GM19395 (cell line): ENCODE measurements around the gene PLD6.
"Not testable (repeated sequence)": the region's sequence is repeated elsewhere in the genome, so short reads cannot be mapped to it uniquely, and the experiment has no call there.

Source experiments
- ATAC-seq: cut with Tn5 transposase; IDR thresholded peaks from one replicate; pipeline ENCODE4 v1.9.1; 2021; ENCODE audit warnings: mild to moderate bottlenecking, moderate library complexity; ENCODE audit not compliant: unreplicated experiment

The PLD6 gene

DNA sequence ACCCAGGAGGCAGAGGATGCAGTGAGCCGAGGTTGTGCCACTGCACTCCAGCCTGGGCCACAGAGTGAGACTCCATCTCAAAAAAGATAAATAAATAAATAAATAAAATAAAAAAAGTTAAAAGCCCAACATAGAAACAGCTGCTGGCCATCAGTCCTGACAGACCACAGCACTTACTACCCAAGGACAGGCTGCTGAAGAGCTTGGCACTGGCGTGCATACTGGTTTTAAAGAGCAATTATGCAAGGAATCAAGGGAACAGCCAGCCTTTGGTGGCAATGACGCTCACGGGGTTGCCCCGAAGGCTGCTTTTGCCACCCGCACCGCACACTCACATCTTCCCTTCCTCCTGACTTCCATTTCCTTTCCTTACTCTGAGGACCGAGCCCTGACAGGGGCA lies 4.2 kb downstream of the PLD6 start:
- ATAC-seq: no peak

DNA sequence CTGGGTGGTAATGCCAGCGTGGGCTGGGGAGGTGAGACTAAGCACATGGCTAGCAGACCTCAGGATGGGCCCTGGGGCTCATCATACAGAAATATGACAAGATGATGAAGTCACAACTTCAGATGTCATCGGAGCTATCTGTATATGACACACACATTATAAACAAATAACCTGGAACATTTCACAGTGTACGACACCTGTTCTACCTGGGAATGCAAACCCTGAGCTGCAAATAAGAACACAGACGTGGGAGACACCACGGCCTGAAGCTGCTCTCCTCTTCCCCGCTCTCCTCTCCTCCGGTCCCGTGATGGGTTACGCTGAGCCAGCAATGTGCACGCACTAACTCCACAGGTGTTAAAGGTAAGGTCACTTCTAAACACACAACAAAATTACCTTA lies 4.9 kb downstream of the PLD6 start:
- no peak for ATAC-seq

DNA sequence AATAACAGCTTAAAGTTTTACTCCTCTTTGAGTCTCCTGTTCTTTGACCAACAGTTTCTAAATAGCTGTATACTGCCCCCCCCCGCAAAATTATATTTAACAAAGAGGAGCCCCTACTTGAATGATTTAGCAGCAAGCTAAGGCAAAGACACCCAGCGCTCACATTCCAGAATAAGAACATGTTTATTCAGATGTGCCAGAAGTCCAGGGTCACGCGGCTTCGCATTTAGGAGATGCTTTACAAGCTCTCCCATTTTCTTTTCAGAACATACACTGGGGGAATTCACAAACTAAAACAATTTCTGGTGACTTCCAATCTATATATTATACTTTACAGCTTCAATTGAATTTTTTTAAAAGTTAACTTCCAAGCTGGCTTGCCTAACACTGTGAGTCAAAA lies 5.3 kb downstream of the PLD6 start:
- ATAC-seq: no peak

DNA sequence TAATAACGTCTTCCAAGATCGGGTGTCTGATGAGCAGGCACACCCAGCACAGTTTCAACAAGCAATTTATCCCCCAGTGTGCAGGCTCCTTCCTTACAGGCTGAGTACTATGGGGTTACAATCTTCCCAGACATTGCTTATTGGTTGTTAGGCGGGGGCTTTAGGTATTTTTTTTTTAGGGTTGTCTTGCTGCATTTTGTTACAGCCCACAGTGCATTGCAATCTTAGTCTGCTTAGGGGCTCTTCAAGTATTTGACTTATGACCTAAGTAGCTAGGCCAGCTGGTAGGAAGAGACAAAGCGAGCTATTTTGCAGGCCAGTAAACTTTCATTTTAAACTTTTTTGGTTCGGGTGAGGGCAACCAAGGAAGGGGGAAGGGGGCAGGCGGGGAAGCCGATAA lies 5.8 kb downstream of the PLD6 start:
- no peak for ATAC-seq

DNA sequence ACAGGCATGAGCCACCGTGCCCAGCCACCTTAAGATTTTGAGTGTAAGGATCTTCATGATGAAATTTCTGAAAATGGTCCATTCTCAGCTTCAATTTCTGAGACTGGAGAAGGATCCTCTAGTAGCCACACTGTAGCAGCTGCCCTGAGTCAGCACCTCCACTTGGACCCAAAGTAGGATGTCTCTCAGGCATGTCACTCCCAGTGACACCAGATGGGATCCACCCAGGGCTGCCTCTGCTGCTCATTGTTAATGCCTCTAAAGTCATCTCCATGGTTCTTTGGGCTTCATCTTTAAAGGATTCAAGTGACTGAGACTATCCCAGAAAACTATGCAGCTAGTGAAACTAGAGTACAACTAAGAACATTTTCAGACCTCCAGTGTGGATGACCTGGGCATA lies 7.9 kb downstream of the PLD6 start:
- no peak for ATAC-seq

DNA sequence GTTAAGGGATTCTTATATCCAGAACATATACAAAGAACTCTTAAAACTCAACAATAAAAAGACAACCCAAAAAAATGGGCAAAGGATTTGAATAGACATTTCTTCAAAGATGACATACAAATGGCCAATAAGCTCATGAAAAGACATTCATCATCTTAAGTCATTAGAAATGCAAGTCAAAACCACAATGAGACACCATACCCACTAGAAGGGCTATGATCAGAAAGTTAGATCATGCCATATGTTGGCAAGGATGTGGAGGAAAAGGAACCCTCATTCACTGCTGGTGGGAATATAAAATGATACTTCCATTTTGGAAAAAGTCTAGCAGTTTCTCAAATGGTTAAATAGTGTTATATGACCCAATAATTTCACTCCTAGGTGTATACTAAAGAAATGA lies 9.4 kb downstream of the PLD6 start:
- ATAC-seq: no peak

DNA sequence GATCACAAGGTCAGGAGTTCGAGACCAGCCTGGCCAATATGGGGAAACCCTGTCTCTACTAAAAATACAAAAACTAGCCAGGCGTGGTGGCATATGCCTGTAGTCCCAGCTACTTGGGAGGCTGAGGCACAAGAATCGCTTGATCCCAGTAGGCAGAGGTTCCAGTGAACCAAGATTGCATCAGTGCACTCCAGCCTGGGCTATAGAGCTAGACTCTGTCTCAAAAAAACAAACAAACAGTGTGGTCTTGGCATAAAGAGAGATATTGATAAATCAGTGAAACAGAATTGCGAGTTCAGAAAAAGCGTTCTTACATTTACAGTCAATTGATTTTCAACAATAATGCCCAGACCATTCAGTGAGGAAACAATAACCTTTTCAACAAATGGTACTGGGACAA lies 10.7 kb downstream of the PLD6 start:
- ATAC-seq: not testable (repeated sequence)

DNA sequence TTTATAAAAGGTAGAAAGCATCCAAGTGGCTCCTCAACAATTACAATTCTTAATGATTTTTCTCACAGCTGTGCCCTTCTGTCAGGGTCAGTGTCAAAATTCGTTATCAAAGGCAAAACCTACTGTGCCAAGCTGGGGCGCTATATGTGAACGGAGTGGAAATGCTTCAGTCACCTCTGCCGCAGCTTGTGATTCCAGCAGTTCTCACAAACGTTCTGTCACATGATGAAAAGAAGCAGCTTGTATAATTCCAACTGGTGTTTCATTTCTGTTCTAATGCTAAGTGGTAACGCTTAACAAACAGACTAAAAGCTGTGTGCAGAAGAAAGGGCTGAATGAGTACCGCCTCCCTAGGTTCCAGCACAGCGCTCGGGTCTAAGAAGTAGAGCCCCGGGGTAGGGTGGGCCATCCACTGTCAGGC lies 14.2 kb downstream of the PLD6 start:
- ATAC-seq: no peak

DNA sequence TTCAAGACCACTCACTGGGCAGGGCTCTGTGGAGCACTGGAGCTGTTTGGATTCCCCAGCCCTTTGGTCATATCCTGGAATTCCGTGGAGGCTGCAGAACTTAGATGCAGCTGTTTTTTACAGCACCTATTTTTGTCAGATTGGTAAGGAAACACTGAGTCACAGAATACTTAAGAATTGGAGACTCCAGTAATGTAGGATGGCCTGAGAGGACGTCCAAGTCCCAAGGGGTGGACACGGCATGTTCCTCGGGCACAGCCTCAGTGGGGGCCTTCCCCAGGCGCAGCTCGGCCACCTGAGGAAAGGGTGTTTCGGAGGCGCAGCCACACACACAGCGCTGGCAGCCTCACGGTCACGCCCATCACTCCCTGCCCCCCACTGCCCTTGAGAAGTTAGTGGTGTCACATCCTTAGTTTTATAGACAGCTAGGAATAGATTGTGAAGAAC lies 14.8 kb downstream of the PLD6 start:
- no peak for ATAC-seq

DNA sequence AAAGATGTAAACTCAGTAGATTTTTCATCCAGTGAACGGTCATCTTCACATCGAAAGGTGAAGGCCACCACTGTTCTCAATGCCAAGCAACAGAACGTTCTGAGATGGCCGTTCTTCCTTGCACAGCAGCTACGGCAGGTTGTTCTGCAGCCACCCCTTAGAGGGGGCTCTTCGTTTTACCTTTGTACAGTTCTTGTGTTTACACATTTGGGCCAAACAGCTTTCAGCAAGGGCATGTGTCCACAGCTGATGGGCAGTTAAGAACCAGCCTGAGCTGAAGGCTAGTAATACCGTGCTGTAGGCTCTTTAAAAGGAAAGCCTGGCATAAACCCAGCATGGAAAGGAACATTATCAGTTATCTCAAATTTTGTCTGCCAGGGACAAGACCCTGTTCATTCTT lies 15.9 kb downstream of the PLD6 start:
- ATAC-seq: no peak

DNA sequence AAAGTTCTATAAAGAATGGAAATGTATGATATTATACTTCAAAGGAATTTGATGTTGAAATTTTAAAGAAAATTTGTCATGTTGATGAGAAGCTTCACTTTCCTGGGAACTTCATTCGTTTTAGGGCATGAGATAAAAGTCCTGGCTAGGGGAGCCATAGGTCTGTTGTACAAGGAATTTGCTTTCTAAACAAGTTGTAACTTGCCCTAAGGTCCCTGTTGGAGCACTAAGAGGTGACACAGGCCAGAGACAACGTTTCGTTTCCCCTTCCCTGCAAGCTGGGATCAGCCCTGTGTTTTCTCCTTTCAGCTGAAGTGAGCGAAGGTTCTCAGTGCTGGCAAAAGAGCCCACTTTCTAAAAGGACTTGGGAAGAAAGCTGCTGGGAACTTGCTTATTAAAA lies 16.6 kb downstream of the PLD6 start:
- no peak for ATAC-seq

DNA sequence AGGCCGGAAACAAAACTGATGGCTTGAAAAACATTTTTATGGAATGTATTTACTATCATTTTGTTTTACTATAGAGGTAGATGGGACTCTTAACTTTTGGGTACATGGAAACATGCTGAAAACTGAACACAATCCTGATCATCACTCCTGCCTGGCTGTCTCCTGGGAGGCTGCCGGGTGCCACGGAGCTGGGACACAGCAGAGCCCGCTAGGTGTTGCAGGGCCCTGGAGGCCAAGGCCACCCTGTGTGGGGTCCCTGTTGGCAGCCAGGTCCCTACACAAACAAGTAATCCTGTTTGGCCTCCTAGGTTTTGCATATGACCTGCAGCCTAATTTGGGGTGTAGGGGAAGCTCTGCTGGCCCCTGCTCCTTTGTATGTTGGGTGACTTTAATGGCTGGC lies 17.5 kb downstream of the PLD6 start:
- ATAC-seq: no peak

DNA sequence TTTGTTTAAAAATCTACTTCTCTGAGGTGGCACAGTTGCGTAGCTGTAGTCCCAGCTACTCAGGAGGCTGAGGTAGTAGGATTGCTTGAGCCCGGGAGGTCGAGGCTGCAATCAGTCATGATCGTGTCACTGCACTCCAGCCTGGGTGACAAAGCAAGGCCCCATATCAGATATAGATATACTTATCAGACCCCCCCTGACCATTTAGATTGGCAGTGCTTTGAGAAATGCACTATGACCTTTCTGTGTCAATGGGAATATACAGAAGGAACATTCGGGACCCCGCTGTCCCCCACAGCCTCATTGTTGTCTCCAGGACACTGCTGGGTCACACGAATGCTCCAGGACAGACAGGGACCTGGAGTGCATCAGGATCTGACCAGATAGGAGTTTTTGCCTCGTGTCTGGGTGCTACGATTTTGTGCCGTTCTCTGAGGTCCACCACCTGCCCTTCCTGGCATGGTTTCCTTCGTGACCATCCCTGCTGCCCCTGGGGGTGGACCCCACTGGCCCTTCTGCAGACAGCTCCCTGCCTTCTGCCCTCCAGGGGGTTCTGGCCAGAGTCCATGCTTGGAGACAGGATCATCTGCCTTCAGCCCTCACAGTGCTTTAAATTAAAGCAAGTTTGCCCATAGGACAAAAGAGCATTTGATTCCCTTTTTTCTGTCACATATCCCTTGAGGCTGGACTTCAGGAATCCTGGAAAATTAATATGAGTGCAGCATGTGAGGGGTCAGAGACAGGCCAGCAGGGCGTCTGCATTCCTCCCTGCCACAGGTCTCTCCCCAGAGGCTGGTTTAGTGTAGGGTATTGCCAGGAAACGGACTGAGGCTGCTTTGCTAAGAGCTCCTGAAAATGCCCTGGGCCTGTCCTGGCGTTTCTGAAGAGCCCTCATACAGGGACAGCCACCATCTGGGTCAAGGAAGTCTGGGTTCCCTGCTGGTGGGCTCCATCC lies 19.3 kb downstream of the PLD6 start:
- ATAC-seq: no peak

DNA sequence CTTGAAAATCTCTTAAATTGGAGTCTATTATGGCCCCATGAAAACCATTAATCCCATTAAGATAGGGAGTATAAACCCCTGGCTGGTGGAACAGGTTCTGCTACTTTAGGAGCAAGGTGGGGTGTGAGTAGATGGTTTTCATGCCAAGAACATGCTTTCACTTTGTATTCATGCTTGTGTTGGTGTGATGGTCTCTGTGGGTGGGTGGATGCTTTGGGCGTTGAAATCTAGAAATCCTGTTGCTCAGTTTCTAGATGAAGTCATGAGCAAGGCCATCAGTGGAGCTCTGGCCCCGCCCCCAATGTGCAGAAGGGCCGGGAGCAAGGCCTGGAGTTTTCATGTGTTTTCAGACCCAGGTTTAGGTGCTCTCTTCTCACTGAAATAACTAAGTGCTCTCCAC lies 20.1 kb downstream of the PLD6 start:
- no peak for ATAC-seq

DNA sequence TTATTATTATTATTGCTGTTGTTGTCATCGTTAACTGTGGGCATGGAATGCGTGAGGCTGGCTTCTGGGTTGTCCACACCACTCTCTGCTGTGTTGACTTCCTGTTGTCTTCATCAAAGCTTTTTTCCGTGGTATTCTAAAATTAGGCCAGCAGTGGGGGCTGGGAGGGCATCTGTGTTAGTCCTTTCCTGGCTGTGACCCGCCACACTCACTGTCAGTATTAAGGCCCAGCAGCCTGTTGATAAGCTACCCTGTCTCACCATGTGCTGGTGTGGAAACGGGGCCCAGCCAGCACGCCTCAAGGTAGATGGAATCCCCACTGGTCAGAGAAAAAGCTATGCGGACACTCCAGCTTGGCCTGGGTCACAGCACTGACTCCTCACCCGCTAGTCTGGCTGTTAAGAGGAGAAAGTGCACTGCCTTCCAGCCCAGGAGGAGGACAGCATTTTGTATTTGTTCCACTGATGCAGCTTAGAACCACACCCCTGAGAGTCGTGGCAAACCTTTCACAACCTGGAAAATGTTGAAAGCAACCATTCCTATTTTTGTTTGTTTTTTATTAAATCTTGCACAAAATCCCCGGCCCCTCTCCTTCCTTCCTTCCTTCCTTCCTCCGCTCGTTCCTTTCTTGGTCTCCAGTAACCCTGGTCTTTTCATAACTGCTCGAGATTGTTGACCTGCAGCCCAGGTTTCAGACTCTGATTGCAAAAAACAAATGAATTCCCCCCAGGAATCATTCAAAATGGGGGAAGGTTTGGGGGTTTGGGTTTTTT lies 21.0 kb downstream of the PLD6 start:
- not testable (repeated sequence) for ATAC-seq

DNA sequence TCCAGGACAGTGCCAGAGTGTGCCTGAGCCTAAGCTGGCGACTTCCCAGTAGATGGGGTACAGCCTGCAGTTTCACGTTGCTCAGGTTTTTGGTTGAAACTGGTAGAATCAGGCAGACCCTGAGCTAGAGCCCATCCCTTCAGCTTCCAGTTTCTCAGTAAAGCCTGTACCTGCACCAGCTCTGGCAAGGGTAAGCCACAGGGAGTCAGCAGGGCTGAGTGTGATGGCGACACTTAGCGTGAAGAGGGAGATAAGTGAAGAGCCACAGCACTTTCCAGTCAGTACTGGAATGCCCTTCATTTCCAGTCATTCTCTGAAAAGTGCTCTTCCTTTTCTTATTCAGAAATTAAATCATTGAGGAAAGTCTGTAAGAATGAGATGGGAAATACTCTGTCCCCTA lies 22.4 kb downstream of the PLD6 start:
- no peak for ATAC-seq

DNA sequence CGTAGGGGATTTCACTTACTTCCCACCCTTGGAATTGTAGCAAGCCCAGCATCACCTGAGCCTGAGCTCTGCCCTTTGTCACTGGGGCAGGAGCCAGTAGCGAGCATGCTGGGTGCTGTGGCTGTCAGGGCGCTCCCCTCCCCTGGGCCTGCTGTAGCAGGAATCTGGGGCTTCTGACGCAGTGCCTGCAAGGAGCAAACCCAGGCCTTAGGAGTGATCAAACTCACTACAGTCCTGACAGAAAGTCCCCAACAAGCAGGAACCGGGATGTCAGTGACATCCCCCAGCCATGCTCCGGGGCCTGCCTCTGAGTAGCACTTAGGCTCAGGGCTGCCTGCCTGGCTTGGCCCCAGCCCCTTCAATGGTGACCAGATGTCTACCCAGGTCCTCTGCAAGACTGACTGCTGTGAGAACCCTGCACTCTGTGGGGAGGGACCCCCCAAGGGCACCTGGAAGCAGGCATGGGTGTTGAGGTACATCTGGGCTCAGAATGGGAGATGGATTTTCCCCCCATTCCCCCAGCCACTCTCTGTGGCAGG lies 23.5 kb downstream of the PLD6 start:
- ATAC-seq: no peak

DNA sequence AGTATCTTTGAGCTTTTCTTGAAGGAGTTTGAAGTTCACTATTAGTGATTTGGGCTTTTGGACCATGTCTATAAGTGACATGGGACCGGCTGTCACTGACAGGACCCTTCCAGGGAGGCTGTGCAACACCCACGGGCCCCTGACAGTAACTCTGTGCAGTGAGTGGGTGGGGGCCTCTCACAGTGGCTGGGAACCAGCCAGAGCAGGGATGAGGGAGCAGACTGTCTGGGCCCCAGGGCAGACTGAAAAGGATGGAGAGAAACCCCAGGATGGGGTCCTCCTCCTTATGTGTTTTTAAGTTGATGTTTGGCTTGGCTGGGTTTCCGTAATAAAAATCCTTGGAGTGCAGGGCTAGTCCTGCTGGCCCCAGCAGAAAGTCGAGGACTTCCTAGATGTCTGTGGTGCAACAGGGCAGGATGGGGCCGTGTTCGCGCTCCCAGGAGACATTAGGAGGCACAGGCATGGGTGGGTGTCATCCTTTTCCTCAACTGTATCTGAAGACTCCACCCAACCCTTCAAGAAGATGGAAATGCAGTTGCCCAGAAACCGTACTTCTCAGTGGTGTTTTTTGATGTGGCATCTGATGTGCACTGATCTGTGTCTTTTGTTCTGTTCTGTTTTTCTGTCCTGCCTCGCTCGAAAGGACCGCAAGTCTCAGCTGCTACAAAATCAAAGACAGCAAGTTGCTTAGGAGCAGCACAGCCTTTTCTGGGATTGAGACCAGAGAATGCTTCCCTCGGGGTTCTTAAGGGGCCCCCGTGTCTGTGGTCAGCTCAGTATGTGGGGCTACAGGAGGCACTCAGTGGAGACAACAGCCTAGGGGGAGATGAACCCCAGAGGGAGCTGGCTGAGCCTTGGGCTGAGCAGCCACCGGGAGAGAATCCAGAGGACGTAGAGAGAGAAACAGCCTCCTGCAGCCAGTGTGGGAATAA lies 24.2 kb downstream of the PLD6 start:
- ATAC-seq: no peak

DNA sequence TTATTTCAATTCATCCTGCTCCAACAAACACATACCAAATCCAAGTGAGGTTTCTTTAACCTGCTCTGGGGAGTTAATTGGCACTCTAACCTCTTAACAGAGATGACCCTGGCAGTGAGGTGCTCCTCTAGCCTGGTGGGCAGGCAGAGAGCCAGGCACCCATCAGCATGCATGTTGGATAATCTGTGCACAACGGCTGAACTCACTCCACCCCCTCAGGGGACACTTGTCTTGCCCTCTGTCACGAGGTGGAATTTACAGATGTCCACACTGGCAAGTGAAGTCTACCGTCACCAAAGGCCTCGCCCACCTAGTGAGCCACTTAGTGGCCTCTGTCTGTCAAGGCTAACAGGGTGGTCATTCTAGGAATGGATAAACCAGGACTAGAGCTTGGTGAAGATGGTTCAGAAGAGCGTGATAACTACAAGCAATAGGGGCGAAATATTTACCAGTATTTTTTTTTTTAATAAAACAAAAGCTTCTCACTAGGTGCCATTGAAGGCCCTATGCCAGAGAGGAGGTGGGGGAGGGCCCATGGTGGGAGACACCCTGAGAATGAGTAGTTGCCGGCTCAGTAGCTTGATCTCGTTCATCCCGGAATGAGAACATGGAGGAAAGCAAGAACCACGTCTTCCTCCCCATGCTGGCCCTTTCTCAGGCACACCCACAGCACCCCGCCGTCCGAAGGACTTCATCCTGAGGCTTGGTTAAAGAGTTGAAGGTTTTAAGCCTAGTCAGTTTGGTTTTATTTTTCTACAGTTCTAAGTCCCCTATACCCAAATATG lies 25.2 kb downstream of the PLD6 start:
- no peak for ATAC-seq

DNA sequence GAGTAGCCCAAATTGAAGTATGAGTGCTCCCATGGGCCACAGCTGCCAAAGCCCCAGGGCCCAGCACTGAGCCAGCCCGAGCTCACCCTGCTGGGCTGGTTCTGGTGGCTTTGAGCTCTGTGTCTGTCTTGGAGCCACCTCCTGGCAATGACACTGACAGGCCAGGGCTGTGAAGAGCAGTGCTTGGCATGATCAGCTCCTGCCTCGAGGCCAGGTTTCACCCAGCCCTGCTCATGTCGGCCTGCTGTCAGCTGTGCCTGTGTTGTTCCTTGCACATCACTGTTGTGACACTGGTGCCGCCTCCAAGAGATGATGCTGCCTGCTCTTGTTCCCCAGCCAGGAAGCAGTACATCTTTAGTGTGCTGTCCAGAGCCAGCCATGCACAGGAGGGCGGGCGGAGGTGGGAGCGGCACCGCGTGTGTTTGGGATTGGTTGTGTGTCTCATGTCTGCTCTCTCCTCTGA lies 26.0 kb downstream of the PLD6 start:
- ATAC-seq: no peak
